AG09319 (cell line): ENCODE results near the gene ANKRD44.

Experiments used
- DNase-seq: peaks from one replicate; pipeline ENCODE4 v3.0.0-alpha.2; 2010; ENCODE audit warnings: low read depth; ENCODE audit errors: extremely low read depth
- TF ChIP-seq, protein P1 (sequence below): IDR thresholded peaks from 2 replicates; pipeline ENCODE4 v1.5.1; 2011; ENCODE audit warnings: low read depth, mild to moderate bottlenecking, inconsistent platforms, low read length, moderate library complexity

The ANKRD44 gene

DNA sequence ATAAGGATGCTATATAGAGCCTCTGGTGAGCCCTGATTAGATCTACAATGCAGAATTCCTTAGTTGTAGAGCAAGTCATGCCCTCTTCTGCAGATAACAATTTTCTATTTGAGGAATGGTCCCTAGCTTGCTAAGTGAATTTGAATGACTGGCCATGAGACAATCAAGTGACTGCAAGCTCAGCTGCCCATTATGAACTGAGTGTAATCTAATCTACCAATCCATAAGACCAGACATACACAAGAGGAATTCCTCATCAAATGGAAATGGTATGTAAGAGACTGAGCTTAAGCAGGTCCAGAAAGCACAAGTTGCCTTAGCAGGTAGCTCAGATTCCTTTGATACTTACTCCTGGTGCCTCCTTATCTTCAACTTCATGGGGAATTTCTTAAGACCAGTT is 4.8 kb upstream of the ANKRD44 start:
- no peak for DNase-seq
- TF ChIP-seq, protein P1, sequence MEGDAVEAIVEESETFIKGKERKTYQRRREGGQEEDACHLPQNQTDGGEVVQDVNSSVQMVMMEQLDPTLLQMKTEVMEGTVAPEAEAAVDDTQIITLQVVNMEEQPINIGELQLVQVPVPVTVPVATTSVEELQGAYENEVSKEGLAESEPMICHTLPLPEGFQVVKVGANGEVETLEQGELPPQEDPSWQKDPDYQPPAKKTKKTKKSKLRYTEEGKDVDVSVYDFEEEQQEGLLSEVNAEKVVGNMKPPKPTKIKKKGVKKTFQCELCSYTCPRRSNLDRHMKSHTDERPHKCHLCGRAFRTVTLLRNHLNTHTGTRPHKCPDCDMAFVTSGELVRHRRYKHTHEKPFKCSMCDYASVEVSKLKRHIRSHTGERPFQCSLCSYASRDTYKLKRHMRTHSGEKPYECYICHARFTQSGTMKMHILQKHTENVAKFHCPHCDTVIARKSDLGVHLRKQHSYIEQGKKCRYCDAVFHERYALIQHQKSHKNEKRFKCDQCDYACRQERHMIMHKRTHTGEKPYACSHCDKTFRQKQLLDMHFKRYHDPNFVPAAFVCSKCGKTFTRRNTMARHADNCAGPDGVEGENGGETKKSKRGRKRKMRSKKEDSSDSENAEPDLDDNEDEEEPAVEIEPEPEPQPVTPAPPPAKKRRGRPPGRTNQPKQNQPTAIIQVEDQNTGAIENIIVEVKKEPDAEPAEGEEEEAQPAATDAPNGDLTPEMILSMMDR, result no peak

DNA sequence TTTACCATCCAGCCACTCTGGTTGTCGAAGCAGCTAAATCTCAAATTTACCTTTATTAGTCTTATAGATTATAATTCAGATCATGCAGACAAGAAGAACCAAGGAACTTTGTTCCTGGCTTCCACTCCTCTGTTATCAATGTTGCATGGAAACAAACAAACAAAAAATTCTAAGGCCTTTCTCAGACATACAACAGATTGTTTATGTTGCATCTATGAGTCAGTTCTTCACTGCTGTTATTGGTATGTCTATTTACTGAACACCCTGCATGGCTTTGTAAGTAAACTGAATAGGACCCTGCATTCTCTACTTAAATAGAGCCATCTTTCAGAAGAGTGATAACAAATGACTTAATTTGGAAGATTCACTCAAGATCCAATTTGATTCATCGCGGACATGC is 1.6 kb upstream of the ANKRD44 start:
- DNase-seq, result no peak
- TF ChIP-seq, protein P1, result no peak

DNA sequence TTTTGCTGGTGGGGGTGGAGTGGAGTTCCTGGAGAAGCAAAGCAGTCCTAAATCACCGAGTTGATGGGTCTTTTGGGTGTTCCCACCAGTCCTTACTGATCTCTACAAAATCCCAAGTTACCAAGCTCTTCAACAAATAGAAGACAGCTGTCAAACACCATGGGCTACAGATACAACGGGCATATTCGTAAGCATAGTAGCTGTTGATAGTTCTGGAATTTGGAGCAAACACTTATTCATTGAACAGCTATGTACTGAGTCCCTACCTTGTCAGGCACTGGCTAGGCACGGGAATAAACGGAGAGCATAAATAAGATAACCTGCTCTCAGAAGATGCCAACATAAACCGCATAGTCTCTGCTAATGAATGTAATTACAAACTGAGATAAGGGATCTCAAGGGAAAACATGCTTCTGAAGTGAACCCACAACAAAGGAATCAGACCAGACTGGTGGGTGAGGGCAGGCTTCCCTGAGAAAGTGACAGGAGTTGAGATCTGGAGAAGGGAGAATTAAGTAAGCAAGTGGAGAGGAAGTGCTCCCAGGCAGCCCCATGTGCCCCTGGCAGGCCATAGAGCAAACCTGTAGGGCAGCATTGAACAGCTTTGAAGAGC is 947 bp upstream of the ANKRD44 start:
- TF ChIP-seq, protein P1, result no peak
- no peak for DNase-seq

DNA sequence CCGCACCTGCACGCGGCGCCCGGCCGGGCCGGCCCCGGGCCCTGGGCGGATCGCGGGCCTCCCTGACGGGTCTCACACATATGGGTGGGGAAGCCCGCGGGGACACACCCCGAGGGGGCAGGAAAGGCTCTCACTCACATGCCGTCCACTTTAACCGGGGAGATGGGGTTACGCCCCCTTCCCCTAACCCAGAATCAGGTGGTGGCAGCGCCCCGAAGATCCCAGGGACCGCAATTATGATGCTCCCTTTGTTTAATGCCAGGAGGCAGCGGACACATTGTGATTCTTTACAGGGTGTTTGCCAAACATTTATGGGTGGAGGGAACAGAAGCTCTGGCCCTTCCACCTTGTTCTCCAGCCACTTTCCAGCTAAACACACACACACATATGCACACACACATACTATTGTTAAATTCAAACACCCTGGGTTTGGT is 424 bp upstream of the ANKRD44 start:
- TF ChIP-seq, protein P1, result no peak

DNA sequence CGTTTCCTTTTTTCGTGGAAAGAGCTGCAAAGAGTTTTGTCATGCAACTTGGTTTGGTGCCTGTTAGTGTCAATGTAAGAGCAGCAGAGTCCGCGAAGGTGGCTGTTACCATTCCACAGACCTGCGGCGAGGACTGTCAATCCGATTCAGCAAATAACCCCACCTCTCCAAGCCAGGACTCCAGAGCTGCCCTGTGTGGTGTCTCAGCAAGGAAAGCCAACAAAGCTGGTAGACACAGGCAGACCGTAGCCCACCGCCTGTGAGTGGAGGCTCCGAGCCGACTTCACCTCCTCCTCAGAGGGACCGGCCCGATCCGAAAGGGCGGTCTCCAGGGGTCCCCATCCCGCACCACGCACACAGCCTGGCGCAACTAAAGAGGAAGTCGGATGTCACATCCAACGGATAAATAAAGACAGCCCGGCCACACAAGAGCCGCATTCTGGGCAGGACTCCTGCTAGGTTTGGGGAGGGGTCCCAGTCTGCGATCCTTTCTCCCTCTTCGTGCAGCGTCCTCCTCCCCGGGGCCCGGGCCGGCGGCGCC is 819 bp downstream of the ANKRD44 start:
- DNase-seq, result no peak
- TF ChIP-seq, protein P1, result no peak

More for the DNA sequence above, 424 bp upstream of the ANKRD44 start:
- DNase-seq, result no peak

DNA sequence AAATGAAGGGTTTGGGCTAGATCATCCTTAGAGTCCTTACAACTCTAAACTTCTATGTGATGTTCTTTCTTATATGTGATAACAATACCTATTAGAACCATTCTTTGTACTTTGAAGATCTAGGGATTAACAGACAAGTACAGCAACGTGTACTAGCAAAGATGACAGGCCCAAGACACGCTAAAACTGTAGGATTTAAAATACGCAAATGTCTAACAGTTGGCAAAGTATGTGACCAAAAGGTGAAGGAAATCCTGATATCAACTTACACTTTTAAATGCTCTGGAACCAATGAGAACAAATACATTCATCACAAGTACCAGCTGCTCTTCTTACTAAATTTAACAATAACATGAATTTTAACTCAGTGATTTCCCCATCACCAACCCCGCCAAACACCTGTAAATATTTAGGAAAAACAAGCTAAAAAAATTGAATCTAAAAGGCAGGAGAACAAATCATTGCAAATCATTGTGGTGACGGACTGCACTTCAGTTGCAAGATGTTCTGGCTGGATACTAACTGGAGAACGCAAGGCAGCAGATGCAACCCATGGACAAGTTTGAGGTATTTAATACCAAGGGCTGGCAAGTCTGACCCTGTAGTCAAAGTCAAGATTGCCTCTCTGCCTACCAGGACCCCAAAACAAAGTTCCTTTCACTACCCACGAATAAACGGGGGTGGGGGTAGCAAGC is 1.4 kb downstream of the ANKRD44 start:
- TF ChIP-seq, protein P1, result no peak
- DNase-seq, result no peak

DNA sequence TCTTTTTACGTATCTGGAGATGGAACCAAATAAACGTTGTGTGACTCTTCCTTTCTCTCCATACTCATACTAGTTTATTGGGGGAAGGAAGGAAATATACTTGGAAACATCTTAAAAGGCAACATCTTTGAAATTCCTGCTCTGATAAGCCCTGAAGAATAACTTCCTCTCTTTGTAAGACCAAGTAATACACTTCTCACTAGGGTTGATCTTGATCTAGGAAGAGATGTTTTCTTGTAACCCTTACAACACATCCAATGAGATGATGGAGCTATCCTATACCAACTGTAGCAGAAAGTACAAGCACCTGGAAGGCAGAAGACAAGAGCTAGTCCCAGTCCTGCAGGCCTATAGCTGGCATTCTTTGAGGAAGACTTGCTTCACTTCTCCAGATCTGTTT is 2.0 kb downstream of the ANKRD44 start:
- TF ChIP-seq, protein P1, result no peak
- DNase-seq, result no peak
